ENCODE measurements around the gene ADSS1.

ADSS1 gene

DNA sequence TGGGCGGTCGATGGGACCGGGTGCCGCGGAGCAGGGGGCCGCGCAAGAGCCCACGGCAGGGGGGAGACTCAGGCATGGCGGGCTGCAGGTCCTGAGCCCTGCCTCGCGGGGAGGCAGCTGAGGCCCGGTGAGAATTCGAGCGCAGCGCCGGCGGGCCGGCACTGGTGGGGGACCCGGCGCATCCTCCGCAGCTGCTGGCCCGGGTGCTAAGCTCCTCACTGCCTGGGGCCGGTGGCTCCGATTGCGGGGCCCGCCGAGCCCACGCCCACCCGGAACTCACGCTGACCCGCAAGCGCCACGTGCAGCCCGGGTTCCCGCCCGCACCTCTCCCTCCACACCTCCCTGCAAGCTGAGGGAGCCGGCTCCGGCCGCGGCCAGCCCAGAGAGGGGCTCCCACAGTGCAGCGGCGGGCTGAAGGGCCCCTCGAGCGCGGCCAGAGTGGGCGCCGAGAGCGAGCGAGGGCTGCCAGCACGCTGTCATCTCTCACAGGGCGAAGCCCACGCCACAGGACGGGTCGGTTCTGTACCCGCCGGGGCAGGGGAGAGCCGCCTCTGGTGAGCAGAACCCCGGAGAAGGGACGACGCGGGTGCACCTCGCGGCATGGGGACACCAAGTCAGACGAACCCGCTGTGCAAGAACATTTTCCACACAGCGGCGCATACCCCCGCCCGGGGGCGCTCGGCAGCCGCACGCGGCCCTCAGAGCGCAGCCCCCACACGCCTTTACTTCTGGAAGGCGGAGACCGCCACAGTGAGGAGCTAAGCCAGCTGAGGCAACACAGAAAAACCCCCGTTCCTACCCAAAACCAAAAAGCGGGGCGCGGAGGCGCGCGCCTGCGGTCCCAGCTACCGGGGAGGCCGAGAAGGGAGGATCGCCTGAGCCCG, 27.8 kb downstream of the ADSS1 start:
- no peak for DNase-seq

DNA sequence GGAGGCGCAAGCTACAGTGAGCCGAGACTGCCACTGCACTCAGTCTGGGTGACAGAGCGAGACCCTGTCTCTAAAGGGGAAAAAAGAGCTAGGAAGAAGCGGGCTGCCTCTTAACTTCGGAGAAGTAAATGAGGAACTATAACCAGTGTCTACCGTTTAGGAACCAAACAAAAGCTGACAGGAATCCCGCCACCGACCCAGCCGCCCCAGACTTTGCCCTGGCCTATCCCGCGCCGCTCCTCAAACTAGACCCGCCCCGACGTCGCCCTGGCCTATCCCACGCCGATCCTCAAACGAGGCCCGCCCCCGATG, 28.4 kb downstream of the ADSS1 start:
- no peak for DNase-seq

- DNase-seq: peak; percentile 100
Observed at GRCh38 chr14:104752735-104753527, 28.9 kb downstream of the ADSS1 start, which contains the start of gene SIVA1. SIVA1 (plus strand) TSS chr14:104753147; CDS start chr14:104753202, 55 bp downstream.

GRCh38 chr14:104753528-104754212, 29.6 kb downstream of the ADSS1 start:
- DNase-seq: no peak

GRCh38 chr14:104754213-104754851, 30.3 kb downstream of the ADSS1 start:
- no peak for DNase-seq

GRCh38 chr14:104755621-104756020, 31.6 kb downstream of the ADSS1 start:
- DNase-seq: no peak

- no peak for DNase-seq
Observed at GRCh38 chr14:104756477-104757237, 32.6 kb downstream of the ADSS1 start.

DNA sequence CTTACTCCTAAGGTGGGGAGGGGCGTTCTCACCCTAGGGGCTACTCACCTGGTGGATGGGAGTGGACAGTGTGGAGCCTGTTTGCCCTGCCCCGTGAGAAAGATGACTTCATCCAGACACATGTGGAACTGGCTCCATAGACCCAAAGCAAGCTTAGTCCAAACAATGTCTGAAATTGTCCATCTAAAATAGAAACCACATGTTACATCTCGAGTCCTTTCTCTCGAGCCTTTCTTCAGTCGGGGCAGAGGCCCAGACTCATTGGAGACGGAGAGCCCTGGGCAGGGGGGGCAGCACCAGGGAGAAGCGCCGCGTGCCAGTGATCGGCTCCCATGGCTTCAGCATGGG, 33.2 kb downstream of the ADSS1 start:
- DNase-seq: no peak

- DNase-seq: no peak
Observed at GRCh38 chr14:104757681-104758392, 33.8 kb downstream of the ADSS1 start.

- no peak for DNase-seq
Observed at GRCh38 chr14:104758981-104759969, 35.2 kb downstream of the ADSS1 start.

DNA sequence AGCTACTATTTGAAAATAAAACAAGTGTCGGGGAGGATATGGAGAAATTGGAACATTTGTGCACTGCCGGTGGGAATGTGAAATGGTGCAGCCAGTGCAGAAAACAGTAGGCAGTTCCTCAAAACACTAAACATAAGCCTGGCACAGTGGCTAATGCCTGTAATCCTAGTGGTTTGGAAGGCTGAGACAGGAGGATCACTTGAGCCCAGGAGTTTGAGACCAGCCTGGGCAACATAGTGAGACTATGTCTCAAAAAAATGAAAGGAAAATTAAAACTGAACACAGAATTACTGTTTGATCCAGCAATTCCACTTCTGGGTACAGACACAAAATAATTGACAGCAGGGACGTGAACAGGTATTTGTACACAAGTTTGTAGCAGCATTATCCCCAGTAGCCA, 41.5 kb downstream of the ADSS1 start:
- DNase-seq: no peak

GRCh38 chr14:104766256-104766862, 42.3 kb downstream of the ADSS1 start:
- no peak for DNase-seq

DNA sequence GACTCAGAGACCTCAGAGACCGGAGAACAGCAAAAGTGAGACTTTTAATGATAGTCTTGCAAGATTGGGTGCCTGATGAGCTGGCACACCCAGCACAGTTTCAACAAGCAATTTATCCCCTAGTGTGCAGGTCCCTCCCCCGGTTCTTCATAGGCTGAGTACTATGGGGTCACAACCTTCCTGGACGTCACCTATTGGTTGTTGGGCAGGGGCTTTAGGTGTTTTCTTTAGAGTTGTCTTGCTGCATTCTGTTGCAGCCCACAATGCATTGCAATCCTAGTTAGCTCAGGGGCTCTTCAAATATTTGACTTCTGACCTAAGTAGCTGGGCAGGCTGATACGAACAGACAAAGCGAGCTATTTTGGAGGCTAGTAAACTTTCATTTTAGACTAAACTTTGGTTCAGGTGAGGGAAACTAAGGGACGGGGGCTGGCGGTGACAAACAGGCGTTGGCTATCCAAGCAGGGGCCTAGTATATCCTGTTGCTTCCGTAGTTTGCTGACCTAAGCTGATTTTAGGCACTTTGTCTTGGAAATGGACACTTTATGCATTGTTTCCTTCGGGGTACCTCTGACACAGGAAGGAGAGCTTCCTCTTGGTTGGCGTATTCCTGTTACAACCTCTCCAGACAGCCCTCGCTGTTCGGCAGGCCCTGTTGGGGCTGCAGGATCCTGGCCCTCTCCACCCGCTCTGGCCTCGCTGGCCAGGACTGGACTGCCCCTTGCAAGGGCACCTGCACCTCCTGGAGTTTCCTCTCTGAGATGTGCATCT, 43.0 kb downstream of the ADSS1 start:
- DNase-seq: no peak

- DNase-seq: no peak
Observed at GRCh38 chr14:104767634-104767918, 43.5 kb downstream of the ADSS1 start.

DNA sequence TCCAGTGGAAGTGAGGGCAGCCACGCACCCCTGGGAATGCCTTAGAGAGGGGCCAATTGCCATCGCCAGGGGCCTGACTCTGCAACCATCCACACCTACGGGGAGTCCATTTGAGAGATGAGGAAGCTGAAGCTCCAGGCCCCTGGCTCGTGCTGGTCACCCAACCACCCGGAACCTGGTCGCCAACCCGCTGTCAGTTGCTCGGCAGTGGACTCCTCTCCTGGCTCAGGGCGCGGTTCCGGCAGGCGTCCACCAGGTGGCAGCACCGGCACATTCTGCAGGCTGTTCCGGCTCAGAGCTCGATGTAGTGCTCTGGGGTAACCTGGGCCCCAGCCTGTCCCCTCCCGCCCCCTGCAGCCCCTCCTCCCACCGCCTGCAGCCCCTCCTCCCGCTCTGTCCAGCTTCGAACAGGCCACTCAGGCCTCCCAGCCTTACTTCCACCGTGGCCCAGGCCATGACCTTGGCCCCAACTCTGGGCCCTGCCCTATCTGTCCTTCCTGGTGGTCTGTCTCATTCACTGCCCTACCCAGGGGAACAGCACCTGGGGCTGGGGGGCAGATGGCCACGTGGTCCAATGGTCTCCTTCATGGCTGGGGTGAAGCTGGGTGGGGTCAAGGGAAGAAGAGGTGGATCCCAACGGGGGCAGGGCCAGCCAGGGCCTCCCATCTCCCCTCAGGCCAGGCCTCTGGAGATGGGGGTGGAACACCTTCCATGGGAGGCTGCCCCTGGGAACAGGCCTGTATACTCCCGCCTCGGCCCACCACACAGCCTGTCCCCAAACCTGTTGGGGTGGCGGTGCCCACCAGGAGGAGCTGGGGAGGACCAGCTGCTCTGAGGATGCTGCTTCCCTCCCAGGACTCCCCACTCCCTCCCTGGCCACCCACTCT, 44.7 kb downstream of the ADSS1 start:
- no peak for DNase-seq

- DNase-seq: no peak
Observed at GRCh38 chr14:104769324-104770071, 45.5 kb downstream of the ADSS1 start.

GRCh38 chr14:104770072-104770579, 46.1 kb downstream of the ADSS1 start:
- DNase-seq: no peak

All from NCI-H524 treated with DMSO at 0.1 percent for 48 hours (cell line).